H9 (cell line): ENCODE data around the gene NKX2-3. TPM values are rescaled to one million over a fixed set of nuclear protein-coding genes. Genes with fewer than 3 reads are reported as not detected.

Source experiments
- DNase-seq: peaks from one replicate; pipeline ENCODE4 v3.0.0-alpha.2; 2017
- H2AFZ ChIP-seq: one replicate; pipeline ENCODE4 v1.6.1; 2013; ENCODE audit warnings: mild to moderate bottlenecking, low read length, control low read depth, moderate library complexity
- H2AK5ac ChIP-seq: 2 replicates; pipeline ENCODE4 v1.6.1; 2013; ENCODE audit warnings: low read length, control low read depth, mixed read lengths; ENCODE audit not compliant: insufficient read length
- H2BK120ac ChIP-seq: one replicate; pipeline ENCODE4 v1.6.1; 2013; ENCODE audit warnings: low read depth, mild to moderate bottlenecking, low read length, control low read depth, inconsistent platforms; ENCODE audit not compliant: poor library complexity, severe bottlenecking
- H2BK12ac ChIP-seq: 2 replicates; pipeline ENCODE4 v1.6.1; 2013; ENCODE audit warnings: low read length, control low read depth, mixed read lengths, low read depth; ENCODE audit not compliant: insufficient read length
- H2BK15ac ChIP-seq: 2 replicates; pipeline ENCODE4 v1.6.1; 2013; ENCODE audit warnings: low read depth, low read length, control low read depth
- H2BK20ac ChIP-seq: one replicate; pipeline ENCODE4 v1.6.1; 2013; ENCODE audit warnings: low read depth, mild to moderate bottlenecking, low read length, control low read depth, inconsistent platforms; ENCODE audit not compliant: poor library complexity, severe bottlenecking
- H2BK5ac ChIP-seq: 2 replicates; pipeline ENCODE4 v1.6.1; 2013; ENCODE audit warnings: low read length, control low read depth, mixed read lengths; ENCODE audit not compliant: insufficient read length
- H3K14ac ChIP-seq: 2 replicates; pipeline ENCODE4 v1.6.1; 2013; ENCODE audit warnings: low read length, control low read depth; ENCODE audit not compliant: insufficient read depth
- H3K18ac ChIP-seq: 2 replicates; pipeline ENCODE4 v1.6.1; 2013; ENCODE audit warnings: low read depth, mild to moderate bottlenecking, mixed read lengths, low read length, control low read depth; ENCODE audit not compliant: insufficient read length
- H3K23ac ChIP-seq: 2 replicates; pipeline ENCODE4 v1.6.1; 2013; ENCODE audit warnings: low read length, control low read depth, mixed read lengths, low read depth; ENCODE audit not compliant: insufficient read length
- H3K23me2 ChIP-seq: 2 replicates; pipeline ENCODE4 v1.6.1; 2013; ENCODE audit warnings: low read depth, mild to moderate bottlenecking, mixed read lengths, low read length, control low read depth; ENCODE audit not compliant: insufficient read length, poor library complexity, severe bottlenecking
- H3K27ac ChIP-seq: 2 replicates; pipeline ENCODE4 v1.5.1; 2013; ENCODE audit warnings: low read length, control low read depth, mixed read lengths, low read depth; ENCODE audit not compliant: insufficient read length
- H3K27me3 ChIP-seq: 2 replicates; pipeline ENCODE4 v1.6.1; 2013; ENCODE audit warnings: low read length, control low read depth, inconsistent platforms; ENCODE audit not compliant: insufficient read depth
- H3K4ac ChIP-seq: 2 replicates; pipeline ENCODE4 v1.6.1; 2013; ENCODE audit warnings: low read depth, mild to moderate bottlenecking, control low read depth, inconsistent platforms, low read length, moderate library complexity
- H3K4me1 ChIP-seq: 2 replicates; pipeline ENCODE4 v1.6.1; 2013; ENCODE audit warnings: low read length, control low read depth, inconsistent platforms; ENCODE audit not compliant: insufficient read depth
- H3K4me2 ChIP-seq: 2 replicates; pipeline ENCODE4 v1.6.1; 2013; ENCODE audit warnings: low read length, control low read depth, mixed read lengths; ENCODE audit not compliant: insufficient read length, insufficient read depth
- H3K56ac ChIP-seq: 2 replicates; pipeline ENCODE4 v1.6.1; 2013; ENCODE audit warnings: low read depth, mild to moderate bottlenecking, mixed read lengths, low read length, control low read depth; ENCODE audit not compliant: insufficient read length
- H3K79me1 ChIP-seq: 2 replicates; pipeline ENCODE4 v1.6.1; 2013; ENCODE audit warnings: low read depth, mild to moderate bottlenecking, moderate library complexity, low read length, control low read depth, inconsistent platforms; ENCODE audit not compliant: insufficient read depth, poor library complexity, severe bottlenecking
- H3K79me2 ChIP-seq: 2 replicates; pipeline ENCODE4 v1.6.1; 2013; ENCODE audit warnings: low read length, control low read depth, inconsistent platforms; ENCODE audit not compliant: insufficient read depth
- H3K9ac ChIP-seq: 2 replicates; pipeline ENCODE4 v1.6.1; 2013; ENCODE audit warnings: low read length, control low read depth, mixed read lengths; ENCODE audit not compliant: insufficient read length; ENCODE audit errors: extremely low read depth
- H3K9me3 ChIP-seq: one replicate; pipeline ENCODE4 v1.6.1; 2013; ENCODE audit warnings: low read depth, low read length, inconsistent platforms; ENCODE audit not compliant: control insufficient read depth
- H3T11ph ChIP-seq: one replicate; pipeline ENCODE4 v1.6.1; 2013; ENCODE audit warnings: mild to moderate bottlenecking, low read length, control low read depth, inconsistent platforms
- H4K20me1 ChIP-seq: one replicate; pipeline ENCODE4 v1.6.1; 2013; ENCODE audit not compliant: control insufficient read depth, insufficient read length, insufficient read depth
- H4K5ac ChIP-seq: 2 replicates; pipeline ENCODE4 v1.6.1; 2013; ENCODE audit warnings: low read depth, mild to moderate bottlenecking, mixed read lengths, low read length, control low read depth; ENCODE audit not compliant: insufficient read length
- H4K8ac ChIP-seq: replicated peaks from 2 replicates; pipeline ENCODE4 v1.6.1; 2013; ENCODE audit warnings: low read length, control low read depth, mixed read lengths, low read depth; ENCODE audit not compliant: insufficient read length
- H4K91ac ChIP-seq: 2 replicates; pipeline ENCODE4 v1.6.1; 2013; ENCODE audit warnings: low read depth, mild to moderate bottlenecking, moderate library complexity, mixed read lengths, low read length, control low read depth; ENCODE audit not compliant: insufficient read length
- H3K27ac Mint-ChIP-seq, 3 experiments: 2 replicates in 2 of 3; 3 replicates in 1 of 3; pipeline ENCODE4 v1.8.0; 2020 to 2021; ENCODE audit warnings: mixed read lengths in 3 of 3, mild to moderate bottlenecking in 1 of 3, moderate library complexity in 1 of 3
- H3K27me3 Mint-ChIP-seq: 2 replicates; pipeline ENCODE4 v1.8.0; 2021; ENCODE audit warnings: low read depth, mild to moderate bottlenecking, moderate library complexity, mixed read lengths
- H3K36me3 Mint-ChIP-seq, 3 experiments: 2 replicates in 2 of 3; 3 replicates in 1 of 3; pipeline ENCODE4 v1.8.0; 2020 to 2021; ENCODE audit warnings: low read depth in 3 of 3, mixed read lengths in 3 of 3; ENCODE audit not compliant: insufficient read depth in 1 of 3
- H3K4me1 Mint-ChIP-seq, 2 experiments: 2 replicates each; pipeline ENCODE4 v1.8.0; 2020; ENCODE audit warnings: mixed read lengths in 2 of 2
- H3K4me3 Mint-ChIP-seq, 2 experiments: 2 replicates in 1 of 2; 3 replicates in 1 of 2; pipeline ENCODE4 v1.8.0; 2020 to 2021; ENCODE audit warnings: mild to moderate bottlenecking in 2 of 2, mixed read lengths in 2 of 2, moderate library complexity in 1 of 2
- H3K9me3 Mint-ChIP-seq, 2 experiments: 2 replicates in 1 of 2; 3 replicates in 1 of 2; pipeline ENCODE4 v1.8.0; 2020; ENCODE audit warnings: mild to moderate bottlenecking in 2 of 2, mixed read lengths in 2 of 2, moderate library complexity in 1 of 2
- total RNA-seq: library from RNA; stranded (reverse); gene quantifications from 2 replicates; pipeline ENCODE4 v1.2.1, GENCODE V29; 2021
- TF ChIP-seq, protein P1 (sequence below): fragments of 200-600 bp; sonication (generic); conservative IDR thresholded peaks from 3 replicates; pipeline ENCODE4 v1.8.0; 2021; ENCODE audit warnings: antibody characterized with exemption, mild to moderate bottlenecking

NKX2-3 gene
- total RNA-seq, 1 experiment from 2014 or later, result not detected

DNA sequence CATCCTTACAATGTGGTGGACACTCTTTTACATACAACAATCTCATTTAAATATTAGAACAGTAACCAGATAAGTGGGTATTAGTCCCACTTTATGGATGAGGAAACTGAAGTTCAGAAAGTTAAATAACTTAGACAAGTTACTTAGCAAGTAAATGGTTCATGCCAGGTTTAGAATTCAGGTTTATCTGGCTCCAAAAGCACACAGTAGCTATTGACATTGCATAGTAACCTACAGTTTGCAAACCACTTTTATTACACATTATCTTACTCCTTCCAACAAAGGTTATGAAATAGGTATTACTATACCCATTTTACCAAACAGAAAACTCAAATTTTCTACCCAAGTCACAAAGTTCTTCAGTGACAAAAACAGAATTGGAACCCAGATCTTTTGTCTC lies 19.7 kb upstream of the NKX2-3 start:
- H2AFZ ChIP-seq, result no peak overlapping the region
- H3K4ac ChIP-seq, result no peak overlapping the region
- no peak overlapping the region for H3K14ac ChIP-seq
- no peaks in the 10 kb centered on the region for H3K23me2 ChIP-seq
- TF ChIP-seq, protein P1, sequence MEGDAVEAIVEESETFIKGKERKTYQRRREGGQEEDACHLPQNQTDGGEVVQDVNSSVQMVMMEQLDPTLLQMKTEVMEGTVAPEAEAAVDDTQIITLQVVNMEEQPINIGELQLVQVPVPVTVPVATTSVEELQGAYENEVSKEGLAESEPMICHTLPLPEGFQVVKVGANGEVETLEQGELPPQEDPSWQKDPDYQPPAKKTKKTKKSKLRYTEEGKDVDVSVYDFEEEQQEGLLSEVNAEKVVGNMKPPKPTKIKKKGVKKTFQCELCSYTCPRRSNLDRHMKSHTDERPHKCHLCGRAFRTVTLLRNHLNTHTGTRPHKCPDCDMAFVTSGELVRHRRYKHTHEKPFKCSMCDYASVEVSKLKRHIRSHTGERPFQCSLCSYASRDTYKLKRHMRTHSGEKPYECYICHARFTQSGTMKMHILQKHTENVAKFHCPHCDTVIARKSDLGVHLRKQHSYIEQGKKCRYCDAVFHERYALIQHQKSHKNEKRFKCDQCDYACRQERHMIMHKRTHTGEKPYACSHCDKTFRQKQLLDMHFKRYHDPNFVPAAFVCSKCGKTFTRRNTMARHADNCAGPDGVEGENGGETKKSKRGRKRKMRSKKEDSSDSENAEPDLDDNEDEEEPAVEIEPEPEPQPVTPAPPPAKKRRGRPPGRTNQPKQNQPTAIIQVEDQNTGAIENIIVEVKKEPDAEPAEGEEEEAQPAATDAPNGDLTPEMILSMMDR, result no peak
- H3K23ac ChIP-seq, result no peak overlapping the region
- H3K18ac ChIP-seq, result no peak overlapping the region
- no peak overlapping the region for H3T11ph ChIP-seq
- no peak overlapping the region for H2AK5ac ChIP-seq
- Mint-ChIP-seq H3K4me1 (no peaks in the 10 kb centered on the region), H3K36me3 (no peaks in the 10 kb centered on the region), H3K27ac (no peak overlapping the region), H3K4me3 (no peak overlapping the region), H3K27me3 (peaks cover 100% of the 10 kb centered on the region), H3K9me3 (no peaks in the 10 kb centered on the region; a peak in 1 of 5 replicates)
- no peak overlapping the region for H4K91ac ChIP-seq
- H3K56ac ChIP-seq, result no peak overlapping the region
- no peak overlapping the region for H2BK12ac ChIP-seq
- H3K9ac ChIP-seq, result no peak overlapping the region
- no peaks in the 10 kb centered on the region for H3K9me3 ChIP-seq
- H3K4me2 ChIP-seq, result no peak overlapping the region
- H3K4me1 ChIP-seq, result no peaks in the 10 kb centered on the region
- no peaks in the 10 kb centered on the region for H4K20me1 ChIP-seq
- no peaks in the 10 kb centered on the region for H3K79me1 ChIP-seq
- no peak overlapping the region for H3K27ac ChIP-seq
- no peak overlapping the region for H4K5ac ChIP-seq
- H2BK20ac ChIP-seq, result no peak overlapping the region
- H3K79me2 ChIP-seq, result no peaks in the 10 kb centered on the region
- H3K27me3 ChIP-seq, result peaks cover 14% of the 10 kb centered on the region
- H2BK120ac ChIP-seq, result no peak overlapping the region
- H2BK15ac ChIP-seq, result no peak overlapping the region
- H4K8ac ChIP-seq, result no peak overlapping the region
- no peak overlapping the region for H2BK5ac ChIP-seq
- no peak for DNase-seq
